Measurements from ENCODE around the gene HDAC9.

Gene HDAC9

DNA sequence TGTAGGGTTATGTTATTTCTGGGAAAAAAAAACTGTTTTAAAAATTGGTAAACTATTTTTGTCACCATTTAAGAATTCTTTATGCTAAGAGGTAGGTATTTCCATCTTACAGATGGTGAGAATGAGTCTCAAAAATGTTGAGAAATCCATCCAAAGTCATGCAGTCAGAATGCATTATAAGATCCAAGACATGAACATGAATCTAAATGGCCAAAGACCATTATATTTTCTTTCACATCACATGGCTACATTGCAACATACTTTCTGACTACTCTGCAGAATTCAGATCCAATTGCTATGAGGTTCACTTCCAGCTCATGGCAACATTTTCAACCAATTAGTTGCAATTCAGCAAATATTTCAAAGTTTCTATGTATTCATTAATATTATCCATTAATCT is 440.7 kb downstream of the HDAC9 start:
- no peak for DNase-seq (ENCODE audit: insufficient read length, low spot score)
- no peak for FAIRE-seq
- TF ChIP-seq, protein P1, sequence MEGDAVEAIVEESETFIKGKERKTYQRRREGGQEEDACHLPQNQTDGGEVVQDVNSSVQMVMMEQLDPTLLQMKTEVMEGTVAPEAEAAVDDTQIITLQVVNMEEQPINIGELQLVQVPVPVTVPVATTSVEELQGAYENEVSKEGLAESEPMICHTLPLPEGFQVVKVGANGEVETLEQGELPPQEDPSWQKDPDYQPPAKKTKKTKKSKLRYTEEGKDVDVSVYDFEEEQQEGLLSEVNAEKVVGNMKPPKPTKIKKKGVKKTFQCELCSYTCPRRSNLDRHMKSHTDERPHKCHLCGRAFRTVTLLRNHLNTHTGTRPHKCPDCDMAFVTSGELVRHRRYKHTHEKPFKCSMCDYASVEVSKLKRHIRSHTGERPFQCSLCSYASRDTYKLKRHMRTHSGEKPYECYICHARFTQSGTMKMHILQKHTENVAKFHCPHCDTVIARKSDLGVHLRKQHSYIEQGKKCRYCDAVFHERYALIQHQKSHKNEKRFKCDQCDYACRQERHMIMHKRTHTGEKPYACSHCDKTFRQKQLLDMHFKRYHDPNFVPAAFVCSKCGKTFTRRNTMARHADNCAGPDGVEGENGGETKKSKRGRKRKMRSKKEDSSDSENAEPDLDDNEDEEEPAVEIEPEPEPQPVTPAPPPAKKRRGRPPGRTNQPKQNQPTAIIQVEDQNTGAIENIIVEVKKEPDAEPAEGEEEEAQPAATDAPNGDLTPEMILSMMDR (IDR thresholded peaks at IDR 0.05; ENCODE audit: insufficient read depth, missing control alignments): no peak

DNA sequence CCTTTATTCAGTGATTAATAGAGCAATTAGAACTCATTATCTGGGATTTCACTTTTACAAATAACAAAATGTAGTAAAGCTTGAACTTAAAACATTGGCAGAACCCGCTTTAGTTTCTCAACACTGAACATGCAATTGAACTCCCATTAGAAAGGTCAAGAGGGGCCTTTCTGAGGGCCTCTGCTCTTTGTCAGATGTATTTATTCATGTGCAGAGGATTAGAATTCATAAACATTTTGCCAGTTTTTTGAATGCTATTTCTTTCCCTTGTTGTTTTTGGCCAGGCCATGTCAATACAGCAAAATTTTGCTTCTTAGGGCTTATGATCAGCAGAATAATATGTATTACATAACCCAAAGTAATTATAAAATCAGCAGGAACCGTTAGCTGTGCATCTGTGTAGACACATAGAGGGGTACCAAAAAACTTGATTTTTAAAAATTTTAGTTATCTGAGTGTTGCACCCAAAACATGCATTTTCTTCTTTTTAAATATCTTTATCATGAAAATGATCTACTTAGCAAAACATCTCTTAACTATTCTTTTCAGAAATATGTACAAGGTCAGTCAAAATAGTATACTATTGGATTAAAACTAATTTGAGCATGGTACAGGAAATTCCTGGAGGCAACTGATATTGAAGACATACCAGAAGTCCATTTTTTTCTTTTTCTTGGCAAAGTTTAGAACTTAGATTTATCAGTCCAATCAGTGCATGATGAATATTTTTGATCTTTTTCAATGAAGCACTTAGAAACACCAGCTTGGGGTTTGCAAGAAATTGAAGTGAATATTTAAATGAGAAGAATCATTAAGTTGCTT is 444.4 kb downstream of the HDAC9 start:
- DNase-seq (ENCODE audit: insufficient read length, low spot score) (no peak), FAIRE-seq (no peak)
- TF ChIP-seq, protein P1 (IDR thresholded peaks at IDR 0.05; ENCODE audit: insufficient read depth, missing control alignments): no peak

DNA sequence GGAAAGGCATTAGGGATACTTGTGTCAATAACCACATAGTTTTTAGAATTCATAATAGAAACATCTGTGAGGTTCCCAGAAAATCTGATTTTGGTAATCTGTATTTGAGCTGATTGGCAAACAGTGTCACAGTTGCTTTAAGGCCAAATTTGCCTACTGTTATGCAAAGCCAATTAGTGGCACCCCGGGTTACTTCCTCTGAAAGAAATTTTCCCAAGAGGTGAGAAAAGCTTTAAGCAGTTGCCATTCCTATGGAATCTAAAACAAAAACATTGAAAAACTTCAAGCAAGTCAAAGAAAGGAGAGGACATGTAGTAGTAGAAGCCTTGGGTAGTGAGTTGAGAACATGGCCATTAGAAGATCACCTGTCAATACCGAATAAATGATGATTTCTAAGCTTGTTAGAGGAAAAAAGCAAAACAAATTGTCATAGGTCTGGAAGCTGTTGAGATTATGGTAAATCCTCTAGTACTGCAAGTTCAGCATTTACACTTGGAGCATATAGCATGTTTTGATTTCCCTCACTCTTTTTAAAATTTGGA is 445.1 kb downstream of the HDAC9 start:
- TF ChIP-seq, protein P1 (IDR thresholded peaks at IDR 0.05; ENCODE audit: insufficient read depth, missing control alignments): no peak
- no peak for FAIRE-seq
- DNase-seq (ENCODE audit: insufficient read length, low spot score): no peak

DNA sequence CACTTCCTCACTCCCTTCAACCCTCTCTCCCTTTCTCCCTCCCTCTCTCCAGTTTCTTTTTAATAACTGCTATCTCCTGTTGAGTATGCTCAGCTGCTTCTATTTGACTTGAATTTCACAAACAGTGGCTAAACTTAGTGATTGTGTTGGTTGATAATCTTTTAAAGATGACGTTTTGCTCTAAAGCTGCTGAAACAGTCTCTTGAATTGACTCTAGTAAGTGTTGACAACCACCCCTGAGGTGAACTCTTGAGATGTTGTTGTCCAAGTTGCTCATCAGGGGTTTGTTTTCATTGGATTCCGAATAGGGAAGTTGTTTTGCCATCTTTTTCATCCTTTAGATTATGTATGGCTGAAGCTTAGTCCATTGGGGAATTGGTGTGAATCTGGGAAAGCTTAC is 445.7 kb downstream of the HDAC9 start:
- TF ChIP-seq, protein P1 (IDR thresholded peaks at IDR 0.05; ENCODE audit: insufficient read depth, missing control alignments): no peak
- DNase-seq (ENCODE audit: insufficient read length, low spot score) (no peak), FAIRE-seq (no peak)

DNA sequence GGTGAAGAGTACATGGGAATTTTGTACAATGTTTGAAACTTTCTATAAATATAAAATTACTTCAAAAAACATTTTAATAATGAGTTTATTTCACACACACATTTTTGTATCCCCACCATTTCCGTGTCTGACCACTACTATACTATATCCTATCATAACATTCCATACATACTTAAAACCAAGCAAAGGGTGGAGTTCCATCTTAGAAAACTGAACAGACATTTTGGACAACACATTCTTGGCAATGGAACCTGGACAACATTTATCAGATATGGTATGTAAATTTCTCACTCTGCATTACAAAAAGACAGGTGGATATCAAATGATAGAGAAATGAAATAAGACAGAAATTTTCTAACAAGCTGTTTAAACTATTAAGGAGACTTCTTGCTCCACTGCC is 453.0 kb downstream of the HDAC9 start:
- DNase-seq (ENCODE audit: insufficient read length, low spot score) (no peak), FAIRE-seq (no peak)
- TF ChIP-seq, protein P1 (IDR thresholded peaks at IDR 0.05; ENCODE audit: insufficient read depth, missing control alignments): no peak

DNA sequence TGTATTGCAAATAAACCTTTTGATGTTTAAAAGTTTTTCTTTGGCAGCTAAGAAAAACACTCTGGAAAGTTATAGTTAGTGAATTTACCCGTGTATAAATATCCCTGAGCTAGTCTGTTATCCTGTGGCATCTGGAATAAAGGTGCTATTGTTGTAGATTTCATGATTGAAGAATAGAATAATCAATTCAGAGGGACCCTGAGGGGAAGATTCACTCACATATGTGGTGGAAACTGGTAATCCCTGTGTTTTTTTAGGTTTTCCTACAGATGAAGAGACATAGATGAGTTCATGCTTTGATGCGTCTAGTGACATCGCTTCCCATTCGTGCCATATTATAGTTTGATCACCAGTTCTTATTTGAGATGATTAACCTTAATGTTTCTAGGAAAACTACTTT is 457.3 kb downstream of the HDAC9 start:
- DNase-seq (ENCODE audit: insufficient read length, low spot score) (no peak), FAIRE-seq (no peak)
- TF ChIP-seq, protein P1 (IDR thresholded peaks at IDR 0.05; ENCODE audit: insufficient read depth, missing control alignments): no peak

DNA sequence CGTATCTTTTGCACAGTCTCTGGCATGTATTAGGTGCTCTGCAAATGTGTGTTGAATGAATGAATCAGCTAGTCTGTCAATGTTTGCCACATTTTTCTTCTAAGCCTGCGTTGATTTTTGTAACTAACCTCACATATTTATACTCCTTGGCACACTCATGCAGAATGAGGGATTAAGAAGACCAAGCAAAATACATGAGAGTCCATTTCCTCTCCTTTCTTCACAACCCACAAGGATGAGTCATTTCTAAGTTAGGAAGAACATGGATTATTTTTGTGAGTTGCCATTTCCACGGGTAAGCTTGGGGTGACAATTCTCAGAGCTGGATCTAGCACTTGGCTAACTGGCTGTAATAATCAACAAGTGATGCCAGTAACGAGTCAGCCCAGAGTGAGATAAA is 463.1 kb downstream of the HDAC9 start:
- no peak for DNase-seq (ENCODE audit: insufficient read length, low spot score)
- no peak for FAIRE-seq

More for the DNA sequence above, 463.1 kb downstream of the HDAC9 start:
- TF ChIP-seq, protein P1 (IDR thresholded peaks at IDR 0.05; ENCODE audit: insufficient read depth, missing control alignments): no peak
